T-helper 9 cell (primary cell): ENCODE results near the gene FBXW2.
A peak's percentile ranks its signal among the peaks of the same experiment; 100 is the strongest.
"Not testable (repeated sequence)": the region's sequence is repeated elsewhere in the genome, so short reads cannot be mapped to it uniquely, and the experiment has no call there.

Experiments
- DNase-seq: peaks from one replicate; pipeline ENCODE4 v3.0.0-alpha.2; 2020
- total RNA-seq, 2 donors: gene quantifications; one replicate each; lab custom pipeline; 2026; lab: John Stamatoyannopoulos, UW

Gene FBXW2, protein sequence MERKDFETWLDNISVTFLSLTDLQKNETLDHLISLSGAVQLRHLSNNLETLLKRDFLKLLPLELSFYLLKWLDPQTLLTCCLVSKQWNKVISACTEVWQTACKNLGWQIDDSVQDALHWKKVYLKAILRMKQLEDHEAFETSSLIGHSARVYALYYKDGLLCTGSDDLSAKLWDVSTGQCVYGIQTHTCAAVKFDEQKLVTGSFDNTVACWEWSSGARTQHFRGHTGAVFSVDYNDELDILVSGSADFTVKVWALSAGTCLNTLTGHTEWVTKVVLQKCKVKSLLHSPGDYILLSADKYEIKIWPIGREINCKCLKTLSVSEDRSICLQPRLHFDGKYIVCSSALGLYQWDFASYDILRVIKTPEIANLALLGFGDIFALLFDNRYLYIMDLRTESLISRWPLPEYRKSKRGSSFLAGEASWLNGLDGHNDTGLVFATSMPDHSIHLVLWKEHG
- 65.4 to 147 reads per million in 2 donors for total RNA-seq

DNA sequence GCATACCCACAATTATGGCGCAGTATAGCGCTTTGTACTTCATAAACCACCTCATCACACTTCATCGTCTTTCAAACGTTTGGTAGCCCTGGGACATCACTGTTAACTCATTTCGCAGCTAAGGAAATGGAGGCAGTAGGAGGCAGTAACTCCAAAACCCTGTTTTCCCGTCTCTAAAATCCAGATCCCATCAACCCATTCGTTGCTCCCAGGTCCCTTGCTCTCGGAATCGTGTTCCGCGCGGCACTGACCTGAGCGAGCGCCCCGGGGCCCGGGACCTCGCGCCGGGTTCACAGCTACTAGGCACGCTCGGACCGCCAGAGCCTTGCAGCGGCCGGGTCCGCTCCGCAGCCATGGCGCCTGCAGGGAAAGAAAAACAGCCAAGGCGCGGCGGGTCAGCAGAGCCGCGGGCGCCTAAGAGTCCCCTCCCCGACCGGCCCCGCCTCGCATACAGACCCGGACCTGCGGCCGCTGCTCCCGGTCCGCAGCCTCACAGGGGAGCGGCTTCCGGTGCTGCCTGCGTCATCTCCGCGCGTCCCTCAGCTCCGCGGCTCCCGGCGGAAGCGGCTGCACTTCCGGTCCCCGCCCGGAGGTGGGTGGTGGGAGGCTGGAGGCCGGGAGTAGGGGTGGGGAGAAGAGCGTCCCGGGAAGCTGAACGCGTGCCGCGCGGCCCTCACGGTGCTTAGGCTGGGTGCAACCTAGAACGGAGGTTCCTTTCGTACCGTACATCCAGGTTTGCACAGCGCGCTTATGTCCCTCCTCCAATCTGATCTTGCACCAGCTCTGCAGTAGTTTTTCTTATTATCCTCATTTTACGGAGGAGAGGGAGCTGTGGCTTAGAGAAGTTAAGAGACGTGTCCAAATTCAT is at the start of gene FBXW2:
Gene FBXW2, minus strand, starts transcription at position 519 of the 868 bp plus-strand sequence. CDS start 5,158 bp downstream, outside the sequence.
- DNase-seq: peak; percentile 73

DNA sequence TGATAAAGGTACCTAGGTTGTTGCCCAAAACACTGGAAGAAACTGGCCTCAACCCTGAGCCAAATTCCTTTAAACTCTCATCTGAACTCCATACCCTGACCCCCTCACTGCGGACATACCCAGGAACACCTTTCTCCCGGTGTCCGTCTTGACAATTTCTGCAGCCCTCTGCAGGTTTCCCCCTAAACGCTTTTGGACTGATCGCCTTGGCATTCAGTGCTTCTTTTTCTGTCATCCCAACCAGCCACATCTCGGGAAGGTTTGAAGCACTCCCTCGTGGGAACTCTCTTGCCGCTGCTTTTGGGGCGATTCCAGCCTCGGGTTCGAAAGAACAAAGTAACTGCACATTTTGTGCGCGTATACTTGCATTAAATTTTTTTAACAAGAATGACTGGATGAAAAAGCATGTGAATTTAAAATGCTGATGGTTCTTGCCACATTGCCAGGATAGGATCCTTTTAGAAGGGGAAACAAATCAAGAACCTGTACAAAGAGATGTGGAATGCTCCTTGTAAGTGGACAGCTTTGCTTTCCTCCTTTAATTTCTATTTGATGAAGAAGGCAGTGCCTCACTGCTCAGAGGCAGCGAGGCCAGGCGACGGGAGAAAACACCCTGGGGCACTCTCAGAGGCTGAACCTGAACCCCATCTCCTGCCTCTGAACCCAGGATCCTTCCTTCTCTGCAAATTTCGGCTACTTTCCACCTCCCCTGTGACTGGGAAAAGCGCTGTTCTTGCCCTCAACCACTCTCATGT is 48.9 kb upstream of the FBXW2 start:
- DNase-seq: no peak

DNA sequence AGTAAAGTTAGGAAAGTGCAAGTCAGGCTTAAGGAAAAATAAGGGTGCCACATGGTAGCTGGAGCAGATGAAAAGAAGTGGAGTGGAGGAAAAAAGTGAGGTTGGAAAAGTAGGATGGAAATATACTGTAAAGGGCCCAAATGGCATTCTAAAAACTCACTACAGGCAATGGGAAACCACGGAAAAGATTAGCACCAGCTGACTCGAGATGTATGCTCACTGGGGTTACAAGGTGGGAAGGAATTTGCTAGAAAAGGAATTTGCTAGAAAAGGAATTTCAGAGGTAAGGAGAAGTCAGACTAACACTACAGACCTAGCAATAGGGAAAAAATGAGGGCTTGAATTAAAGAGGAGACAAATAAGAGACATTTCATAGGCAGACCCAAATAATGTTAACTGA is 45.9 kb upstream of the FBXW2 start:
- no peak for DNase-seq

DNA sequence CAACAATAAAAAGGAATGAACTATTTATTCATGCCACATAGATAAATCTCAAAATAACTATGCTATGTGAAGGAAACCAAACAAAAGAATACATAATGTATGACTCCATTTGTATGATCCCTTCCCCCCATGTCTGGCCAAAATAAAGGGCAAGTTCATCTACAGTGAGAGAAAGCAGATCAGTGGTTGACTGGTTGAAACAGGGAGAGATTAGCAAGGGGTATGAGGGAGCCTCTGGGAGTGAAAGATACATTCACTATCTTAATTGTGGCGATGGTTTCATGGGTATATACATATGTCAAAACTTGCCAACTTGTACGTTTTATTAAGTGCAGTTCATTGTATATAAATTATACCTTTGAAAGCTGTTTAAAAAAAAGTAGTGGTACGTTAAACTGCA is 44.7 kb upstream of the FBXW2 start:
- no peak for DNase-seq

DNA sequence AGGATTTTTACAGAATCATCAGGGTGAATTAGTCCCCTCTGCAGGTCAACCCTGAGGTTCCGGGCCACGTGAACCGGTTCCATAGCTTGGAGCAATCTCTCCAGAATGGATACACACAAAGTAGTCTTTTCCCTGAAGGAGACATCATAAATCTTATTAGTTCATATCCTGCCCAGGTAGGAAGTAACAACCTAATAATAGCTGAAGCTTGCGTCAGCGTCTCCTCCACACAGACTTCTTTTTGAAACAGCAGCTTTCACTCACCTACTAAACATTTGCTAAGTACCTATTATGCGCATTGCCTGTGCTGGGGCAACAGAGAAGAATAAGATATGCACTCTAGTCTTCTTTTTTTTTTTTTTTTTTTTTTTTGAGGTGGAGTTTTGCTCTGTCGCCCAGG is 40.1 kb upstream of the FBXW2 start:
- DNase-seq: no peak

DNA sequence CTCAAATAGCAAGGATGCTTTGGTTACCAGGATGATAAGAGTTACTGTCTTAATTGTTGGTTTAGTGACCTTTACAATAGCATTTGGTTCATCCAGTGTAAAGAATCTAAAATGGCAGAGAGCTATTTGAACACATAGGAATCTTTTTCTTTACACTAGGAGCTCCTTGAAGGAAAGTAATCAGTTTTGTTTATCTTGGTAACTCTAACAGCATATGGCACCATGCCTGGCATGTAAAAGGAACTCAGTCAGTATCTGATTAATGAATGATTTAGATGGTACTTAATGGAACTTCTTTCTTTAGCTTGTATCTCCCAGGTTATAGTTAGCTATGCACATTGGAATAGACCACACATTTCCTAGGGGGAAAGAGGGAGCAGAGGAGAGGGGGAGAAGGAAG is 39.6 kb upstream of the FBXW2 start:
- no peak for DNase-seq

DNA sequence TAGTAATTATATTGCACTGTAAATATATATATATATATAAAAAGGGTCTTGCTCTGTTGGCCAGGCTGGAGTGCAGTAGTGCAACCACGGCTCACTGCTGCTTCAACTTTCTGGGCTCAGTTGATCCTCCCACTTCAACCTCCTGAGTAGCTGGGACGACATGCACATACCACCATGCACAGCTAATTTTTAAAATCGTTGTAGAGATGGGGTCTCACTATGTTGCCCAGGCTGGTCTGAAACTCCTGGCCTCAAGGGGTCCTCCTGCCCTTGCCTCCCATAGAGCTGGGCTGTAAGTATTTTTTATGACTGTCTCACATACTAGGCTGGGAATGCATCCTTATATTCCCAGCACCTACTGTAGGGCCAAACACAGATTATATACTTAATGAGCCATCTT is 37.6 kb upstream of the FBXW2 start:
- DNase-seq: no peak

DNA sequence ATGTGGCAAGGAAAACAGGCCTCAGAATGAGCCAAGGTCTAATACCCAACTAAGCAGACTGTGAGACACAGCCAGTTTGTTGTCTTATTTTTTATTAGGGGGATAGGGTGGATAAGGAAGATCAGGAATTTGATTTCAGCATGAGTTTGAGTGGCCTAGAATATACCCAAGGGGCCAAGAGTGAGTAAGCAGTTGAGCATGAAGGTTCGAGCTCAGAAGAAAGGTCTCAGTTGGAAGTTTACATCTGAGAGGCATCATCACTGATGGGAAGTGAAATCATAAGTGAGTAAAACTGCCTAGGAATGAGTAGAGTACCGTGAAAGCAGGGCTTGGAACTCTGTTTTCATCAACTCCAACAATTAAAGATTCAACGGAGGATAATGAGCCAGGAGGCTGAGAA is 36.9 kb upstream of the FBXW2 start:
- DNase-seq: no peak

DNA sequence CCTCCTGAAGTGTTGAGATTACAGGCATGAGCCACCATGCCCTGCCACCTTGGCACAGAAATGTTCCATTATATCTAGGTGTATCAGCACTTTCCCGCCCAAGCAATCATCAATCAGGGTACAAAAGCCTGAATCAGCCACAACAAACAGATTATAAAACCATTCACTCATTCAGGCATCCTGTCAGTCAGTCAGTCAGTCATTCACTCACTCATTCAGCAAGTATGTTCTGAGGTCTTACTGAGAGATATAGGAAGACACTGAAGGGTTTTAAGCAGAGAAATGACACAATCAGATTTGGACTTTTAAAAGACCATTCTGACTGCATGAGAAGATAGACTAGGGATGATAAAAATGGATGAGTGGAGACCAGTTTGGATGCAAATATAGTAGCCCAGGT is 36.4 kb upstream of the FBXW2 start:
- DNase-seq: no peak

DNA sequence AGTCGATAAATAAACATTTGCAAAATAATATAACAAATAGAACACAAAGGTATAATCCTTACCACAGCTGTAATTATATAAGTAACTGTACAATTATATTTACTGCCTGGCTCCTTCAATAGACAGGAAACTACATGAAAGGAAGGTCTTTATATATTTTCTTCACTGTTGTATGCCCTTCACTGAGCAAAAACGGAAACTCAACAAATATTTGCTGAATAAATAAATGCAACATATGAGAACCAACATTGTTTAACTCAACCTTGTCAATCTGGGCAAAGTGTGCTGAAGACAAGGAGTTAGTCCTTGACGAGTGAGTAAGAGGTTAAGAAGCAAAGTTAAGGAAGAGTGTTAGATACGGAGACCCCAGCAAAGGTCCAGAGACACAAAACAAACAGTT is 26.9 kb upstream of the FBXW2 start:
- no peak for DNase-seq

DNA sequence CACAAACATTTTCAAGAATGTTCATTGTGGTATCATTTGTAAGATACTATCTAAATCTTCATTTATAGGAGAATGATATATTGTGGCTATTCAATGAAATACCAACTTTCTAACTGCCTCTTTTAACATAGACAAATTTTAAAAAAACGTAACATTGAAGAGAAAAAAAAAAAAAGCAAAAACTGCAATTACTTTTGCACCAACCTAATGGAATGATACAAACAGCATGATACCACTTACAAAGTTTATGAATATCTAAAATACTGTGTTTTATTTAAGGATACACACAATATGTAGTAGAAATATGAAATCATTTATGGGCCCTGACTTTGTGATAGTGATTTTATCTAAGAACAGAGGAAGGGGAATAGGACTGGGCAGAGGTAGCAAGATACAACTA is 25.4 kb upstream of the FBXW2 start:
- DNase-seq: no peak

DNA sequence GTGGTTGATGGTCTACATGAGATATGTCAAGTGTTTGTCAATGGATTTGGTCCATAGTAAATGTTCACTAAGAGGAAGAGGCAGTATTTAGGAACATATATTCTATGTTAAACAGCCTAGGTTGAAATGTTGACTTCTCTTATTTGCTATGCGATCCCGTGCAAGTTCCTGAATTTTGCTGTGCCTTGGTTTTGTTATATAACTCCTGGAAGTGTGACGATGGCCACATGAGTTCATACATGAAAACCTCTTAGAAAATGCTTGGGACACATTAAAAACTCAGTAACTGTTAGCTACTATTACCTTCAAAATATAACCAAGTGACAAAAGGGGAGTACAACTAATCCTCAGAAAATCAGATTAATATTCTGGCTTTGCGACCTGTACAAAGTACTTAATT is 21.9 kb upstream of the FBXW2 start:
- DNase-seq: no peak

DNA sequence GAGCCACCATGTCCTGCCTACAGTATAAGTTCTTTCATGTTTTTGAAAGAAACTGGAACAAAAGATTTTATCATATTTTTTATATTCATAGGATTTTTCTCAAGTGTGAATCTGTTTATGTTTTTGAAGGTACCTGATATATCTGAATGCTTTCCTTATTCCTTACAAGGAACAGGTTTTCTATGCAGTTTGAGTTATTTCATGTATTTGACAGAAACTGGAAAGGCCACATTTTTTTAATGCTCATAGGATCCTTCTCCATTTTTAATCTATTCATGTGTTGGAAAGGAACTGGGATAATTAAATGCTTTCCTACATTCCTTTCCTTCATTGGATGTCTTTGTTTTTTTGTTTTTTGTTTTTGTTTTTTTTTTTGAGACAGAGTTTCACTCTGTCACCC is 15.7 kb upstream of the FBXW2 start:
- DNase-seq: no peak

DNA sequence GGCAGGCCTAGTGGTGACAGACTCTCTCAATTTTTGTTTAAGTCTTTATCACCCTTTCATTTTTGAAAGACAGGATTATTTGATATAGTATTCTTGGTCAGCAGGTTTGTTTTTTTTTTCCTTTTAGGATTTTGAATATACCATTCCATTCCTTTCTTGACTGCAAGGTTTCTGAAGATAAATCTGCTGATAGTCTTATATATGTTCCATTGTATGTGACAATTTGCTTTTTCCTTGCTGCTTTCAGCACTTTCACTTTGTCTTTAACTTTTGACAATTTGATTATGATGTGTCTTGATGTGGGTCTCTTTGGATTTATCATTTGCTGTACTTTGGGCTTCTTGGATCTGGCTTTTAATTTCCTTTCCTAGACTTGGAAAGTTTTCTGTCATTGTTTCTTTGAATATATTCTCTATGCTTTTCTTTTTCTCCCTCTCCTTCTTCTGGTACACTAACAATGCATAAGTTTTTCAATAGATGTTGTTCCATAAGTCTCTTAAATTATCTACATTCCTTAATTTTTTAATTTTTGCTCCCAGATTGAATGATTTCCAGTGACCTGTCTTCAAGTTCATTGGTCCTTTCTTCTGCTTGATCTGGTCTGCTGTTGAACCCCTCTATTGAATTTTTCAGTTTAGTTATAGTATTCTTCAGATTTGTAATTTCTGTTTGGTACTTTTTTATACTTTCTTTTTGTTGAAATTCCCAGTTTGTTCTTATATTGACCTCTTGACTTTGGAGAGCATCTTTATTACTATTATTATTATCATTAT is 14.6 kb upstream of the FBXW2 start:
- DNase-seq: no peak

DNA sequence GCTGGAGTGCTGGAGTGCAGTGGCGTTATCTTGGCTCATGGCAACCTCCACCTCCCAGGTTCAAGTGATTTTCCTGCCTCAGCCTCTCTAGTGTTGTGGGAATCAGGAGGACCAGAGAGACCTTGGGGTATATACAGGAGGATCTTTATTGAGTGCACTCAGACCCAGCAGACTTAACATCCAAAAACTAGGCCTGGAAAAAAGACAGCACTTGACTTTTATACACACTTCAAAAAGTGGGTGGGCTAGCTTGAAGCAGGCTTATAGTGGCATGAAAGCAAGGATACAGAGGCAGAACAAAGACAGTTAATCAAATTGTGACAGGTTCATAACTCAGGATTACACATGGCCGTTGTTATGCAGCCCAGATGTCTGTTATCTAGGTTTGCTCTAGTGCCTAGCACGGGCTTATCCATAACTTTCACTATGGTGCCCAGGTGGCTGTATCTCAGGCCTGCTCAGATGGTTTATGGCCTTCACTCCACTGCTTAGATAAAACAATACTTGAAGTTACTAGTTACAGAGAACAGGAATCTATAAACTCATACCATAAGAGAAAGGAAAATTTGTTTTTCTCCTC is 11.7 kb upstream of the FBXW2 start:
- DNase-seq: not testable (repeated sequence)

DNA sequence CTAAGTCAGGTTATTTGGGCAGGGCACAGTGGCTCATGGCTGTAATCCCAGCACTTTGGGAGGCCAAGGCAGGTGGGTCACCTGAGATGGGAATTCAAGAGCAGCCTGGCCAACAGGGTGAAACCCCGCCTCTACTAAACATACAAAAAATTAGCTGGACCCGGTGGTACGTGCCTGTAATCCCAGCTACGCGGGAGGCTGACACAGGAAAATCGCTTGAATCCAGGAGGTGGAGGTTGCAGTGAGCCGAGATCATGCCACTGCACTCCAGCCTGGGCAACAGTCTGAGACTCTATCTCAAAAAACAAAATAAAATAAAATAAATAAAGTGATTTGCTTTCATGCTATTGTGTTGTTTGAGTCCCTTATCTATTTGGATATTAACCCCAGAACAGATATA is 8.2 kb upstream of the FBXW2 start:
- no peak for DNase-seq

DNA sequence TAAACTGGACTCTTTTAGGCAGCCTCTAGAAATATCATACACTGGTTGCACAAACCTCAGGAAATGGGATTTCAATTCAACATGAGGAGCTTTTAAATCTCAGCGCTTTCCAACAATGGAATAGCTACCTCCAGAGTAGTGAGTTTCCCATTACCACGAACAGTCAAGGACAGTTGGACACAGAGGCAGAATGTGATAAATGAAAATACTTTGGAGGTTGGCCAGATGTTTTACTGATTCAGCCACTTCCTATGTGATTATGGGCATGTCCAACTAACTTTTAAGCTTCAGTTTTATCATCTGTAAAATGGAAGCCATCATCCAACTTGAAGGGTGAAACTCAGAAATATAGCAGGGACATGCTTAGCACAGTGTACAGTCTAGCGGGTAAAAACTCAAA is 2.1 kb downstream of the FBXW2 start:
- no peak for DNase-seq

DNA sequence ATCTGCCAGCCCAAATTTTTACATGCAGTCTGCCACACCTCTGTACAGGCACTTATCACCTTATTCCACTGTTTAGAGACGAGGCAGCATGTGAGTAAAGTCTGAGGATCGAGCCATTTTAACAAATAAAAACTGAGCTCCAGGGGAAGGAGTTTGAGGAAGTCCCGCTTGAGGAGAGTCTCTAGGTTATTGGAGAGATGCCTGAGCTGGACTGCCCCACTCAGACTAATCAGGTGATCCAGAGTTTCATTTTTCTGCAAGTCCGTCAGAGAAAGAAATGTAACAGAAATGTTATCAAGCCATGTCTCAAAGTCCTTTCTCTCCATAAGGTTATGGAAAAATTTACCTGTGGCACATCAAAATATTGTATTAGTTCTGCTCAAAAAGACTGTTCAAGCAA is 5.3 kb downstream of the FBXW2 start:
- DNase-seq: no peak

DNA sequence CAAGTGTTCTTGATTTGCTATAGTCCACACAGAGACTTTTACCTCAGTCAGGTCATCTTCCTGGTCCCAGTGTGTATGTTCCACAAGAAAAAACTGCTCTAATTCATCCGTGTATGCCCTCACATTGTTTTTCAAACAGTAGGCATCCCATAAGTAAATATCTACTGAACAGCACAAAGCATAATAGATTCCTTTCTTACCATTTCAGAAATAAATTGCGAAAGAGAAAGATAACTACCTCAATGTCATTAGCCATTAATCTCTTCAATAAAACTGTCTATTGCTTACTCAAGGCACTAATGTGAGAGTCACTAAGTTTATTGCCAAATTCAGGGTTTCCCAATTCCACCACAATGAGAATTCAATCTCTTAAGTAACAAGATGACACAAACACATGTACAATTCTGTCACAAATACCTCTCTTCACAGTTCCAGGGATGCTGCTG is 9.6 kb downstream of the FBXW2 start:
- DNase-seq: no peak

DNA sequence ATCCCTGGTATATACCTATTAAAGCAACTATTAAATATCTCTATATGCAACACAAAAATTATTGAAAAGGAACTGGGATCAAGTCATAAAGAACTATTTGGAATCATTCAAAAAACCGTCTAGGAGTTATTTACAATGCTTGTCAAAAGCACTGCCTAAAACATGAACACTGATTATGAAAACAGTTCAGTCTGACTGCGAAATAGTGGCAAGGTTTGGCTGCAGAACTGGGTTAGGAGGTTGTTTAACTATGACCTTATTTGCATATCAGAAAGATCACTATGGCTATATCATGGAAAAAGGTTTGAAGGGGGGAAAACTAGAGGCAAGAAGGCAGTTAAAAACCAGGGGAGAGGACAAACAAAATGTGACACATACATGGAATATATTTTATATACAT is 12.0 kb downstream of the FBXW2 start:
- no peak for DNase-seq

DNA sequence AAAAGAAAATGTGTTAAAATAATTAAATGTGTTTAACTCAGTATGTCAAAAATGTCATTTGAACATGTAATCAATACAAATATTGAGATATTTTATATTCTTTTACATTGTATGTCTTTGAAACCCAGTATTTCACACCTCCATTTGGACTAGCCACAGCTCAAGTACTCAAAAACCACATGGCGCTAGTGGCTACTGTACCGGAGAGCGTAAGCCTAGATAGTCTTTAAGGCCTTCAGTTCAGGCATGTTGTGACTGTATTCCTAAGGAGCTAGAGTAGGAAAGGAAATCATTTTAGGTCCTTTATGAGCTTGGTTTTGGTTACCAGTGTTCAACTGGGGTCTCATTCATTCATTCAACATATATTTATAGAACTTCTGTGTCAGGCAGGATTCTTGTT is 12.8 kb downstream of the FBXW2 start:
- DNase-seq: no peak

DNA sequence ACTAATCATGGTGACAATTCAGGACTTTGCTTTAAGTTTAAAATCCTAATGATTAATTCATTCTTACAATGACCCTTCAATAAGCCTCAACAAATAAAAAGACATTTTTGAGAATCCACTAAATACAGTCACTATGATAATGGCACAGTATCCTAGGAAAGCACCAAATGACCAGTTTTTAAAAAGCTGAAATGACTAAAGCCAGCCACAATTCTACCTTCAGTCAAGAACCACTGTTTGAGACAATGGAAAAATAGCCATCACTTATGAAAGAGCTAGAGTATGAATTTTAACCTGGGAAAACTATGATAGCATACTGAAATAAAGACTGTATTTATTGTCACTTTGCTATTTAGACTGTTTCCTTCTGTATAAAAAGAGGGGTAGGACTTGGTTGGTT is 14.0 kb downstream of the FBXW2 start:
- DNase-seq: no peak
